Ovary (tissue), 9 donors: ENCODE results near the gene SPIN3. TPM values are rescaled to one million over a fixed set of nuclear protein-coding genes. Genes with fewer than 3 reads are reported as not detected.
"Not testable (repeated sequence)": the region's sequence is repeated elsewhere in the genome, so short reads cannot be mapped to it uniquely, and the experiment has no call there.

Source experiments
- DNase-seq, 5 donors: peaks; one replicate each; pipeline ENCODE4 v3.0.0-alpha.2; 2019 to 2020
- H3K27ac ChIP-seq, 2 donors: fragments of 200-600 bp; one replicate each; pipeline versions ENCODE4 v1.5.1 to v1.8.0; 2019 to 2022
- H3K27me3 ChIP-seq: fragments of 200-600 bp; one replicate; pipeline ENCODE4 v1.8.0; 2022
- H3K36me3 ChIP-seq: fragments of 200-600 bp; sonication (generic); one replicate; pipeline ENCODE4 v1.5.1; 2019
- H3K4me1 ChIP-seq: one replicate; pipeline ENCODE4 v1.8.1; 2013; ENCODE audit warnings: mild to moderate bottlenecking, moderate library complexity; ENCODE audit not compliant: insufficient read depth
- H3K4me3 ChIP-seq: fragments of 200-600 bp; sonication (generic); one replicate; pipeline ENCODE4 v1.5.1; 2017
- H3K9me3 ChIP-seq, 2 donors: fragments of 200-600 bp in 1 of 2; sonication (generic) in 1 of 2; one replicate each; pipeline versions ENCODE4 v1.5.1 to v1.8.1; 2013 to 2019; ENCODE audit warnings: mild to moderate bottlenecking in 1 of 2, moderate library complexity in 1 of 2
- EP300 ChIP-seq: sonication (generic); formaldehyde crosslinking; IDR thresholded peaks from one replicate; pipeline ENCODE4 v1.6.1; 2017; ENCODE audit warnings: antibody characterized with exemption
- POLR2A ChIP-seq: fragments of 450-650 bp; IDR thresholded peaks from one replicate; pipeline ENCODE4 v1.6.1; 2017; ENCODE audit warnings: antibody characterized with exemption, mild to moderate bottlenecking, moderate library complexity
- WGBS, 3 donors: extraction: QIAGEN DNeasy Blood & Tissue Kit in 1 of 3; methylation state at CpG; one replicate each; pipeline versions ENCODE4 v1.1.5 to v1.1.7; 2013 to 2017; 5-methylcytosine and 5-hydroxymethylcytosine counted together
- intact Hi-C, 4 donors: fragments of 100-400 bp; cut with DNase I; formaldehyde crosslinking; loops; one replicate each; pipeline versions ENCODE4 v1.11.0 to v1.15.1; 2022 to 2023
- polyA plus RNA-seq, 2 donors: library from polyadenylated mRNA; stranded (reverse); fragments of 200-250 nt in 1 of 2; fragments of 350-450 nt in 1 of 2; fragmentation: Illumina TruSeq in 1 of 2; extraction: RNeasy Lipid Tissue Mini Kit (QIAGEN cat#74804) in 1 of 2; gene quantifications; one replicate each; pipeline ENCODE4 v1.2.3, GENCODE V29; 2013 to 2014
- total RNA-seq, 7 donors: library from RNA; depleted of rRNA in 2 of 7; stranded (reverse); fragments of >200 nt in 2 of 7; fragmentation: NEBNext Ultra II Directional in 3 of 7; extraction: Animal tissue kit (Norgen Biotek cat#: 25700) in 3 of 7; gene quantifications; one replicate each; pipeline versions ENCODE4 v1.1.0 to v1.2.4, GENCODE V29; 2016 to 2023
- TF ChIP-seq, protein P1 (sequence below), 3 donors: fragments of 450-650 bp in 2 of 3; fragments of 200-600 bp in 1 of 3; IDR thresholded peaks; one replicate each; pipeline versions ENCODE4 v1.5.1 to v1.8.0; 2016 to 2022; ENCODE audit warnings: antibody characterized with exemption in 3 of 3, mild to moderate bottlenecking in 1 of 3
- donor health status: DM: no; HTN: no; CAD: no; lungs with moderate emphysema.
- donor health status: DM: no; HTN: no; CAD: no.
- donor health status: Bipolar disorder and iron deficiency.
- donor health status: DM: yes; HTN: yes; CAD: no.
- donor health status: DM: no; HTN: no; CAD: no.
- donor health status: DM: yes; HTN: yes; CAD: no.

SPIN3 gene
- total and polyA plus RNA-seq, 9 donors = 8.4 to 18.7 (median 13.8) TPM

DNA sequence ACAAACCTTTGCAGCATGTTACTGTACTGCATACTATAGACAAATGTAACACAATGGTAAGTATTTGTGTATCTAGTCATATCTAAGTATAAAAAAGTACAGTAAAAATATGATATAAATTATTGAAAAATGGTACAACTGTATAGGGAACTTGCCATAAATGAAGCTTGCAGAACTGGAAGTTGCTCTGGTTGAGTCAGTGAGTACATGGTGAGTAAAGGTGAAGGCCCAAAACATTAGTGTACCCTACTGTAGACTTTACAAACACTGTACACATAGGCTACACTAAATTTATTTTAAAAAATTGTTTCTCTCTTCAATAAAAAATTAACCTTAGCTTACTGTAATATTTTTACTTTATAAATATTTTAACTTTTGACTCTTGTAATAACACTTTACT is 25.8 kb downstream of the SPIN3 start:
- Histone ChIP-seq H3K27ac (no peak overlapping the region), H3K4me3 (no peak overlapping the region), H3K27me3 (no peaks in the 10 kb centered on the region), H3K36me3 (no peaks in the 10 kb centered on the region), H3K4me1 (no peaks in the 10 kb centered on the region), H3K9me3 (no peaks in the 10 kb centered on the region)
- TF ChIP-seq, protein P1, sequence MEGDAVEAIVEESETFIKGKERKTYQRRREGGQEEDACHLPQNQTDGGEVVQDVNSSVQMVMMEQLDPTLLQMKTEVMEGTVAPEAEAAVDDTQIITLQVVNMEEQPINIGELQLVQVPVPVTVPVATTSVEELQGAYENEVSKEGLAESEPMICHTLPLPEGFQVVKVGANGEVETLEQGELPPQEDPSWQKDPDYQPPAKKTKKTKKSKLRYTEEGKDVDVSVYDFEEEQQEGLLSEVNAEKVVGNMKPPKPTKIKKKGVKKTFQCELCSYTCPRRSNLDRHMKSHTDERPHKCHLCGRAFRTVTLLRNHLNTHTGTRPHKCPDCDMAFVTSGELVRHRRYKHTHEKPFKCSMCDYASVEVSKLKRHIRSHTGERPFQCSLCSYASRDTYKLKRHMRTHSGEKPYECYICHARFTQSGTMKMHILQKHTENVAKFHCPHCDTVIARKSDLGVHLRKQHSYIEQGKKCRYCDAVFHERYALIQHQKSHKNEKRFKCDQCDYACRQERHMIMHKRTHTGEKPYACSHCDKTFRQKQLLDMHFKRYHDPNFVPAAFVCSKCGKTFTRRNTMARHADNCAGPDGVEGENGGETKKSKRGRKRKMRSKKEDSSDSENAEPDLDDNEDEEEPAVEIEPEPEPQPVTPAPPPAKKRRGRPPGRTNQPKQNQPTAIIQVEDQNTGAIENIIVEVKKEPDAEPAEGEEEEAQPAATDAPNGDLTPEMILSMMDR (IDR thresholded peaks at IDR 0.05) = no peak
- TF ChIP-seq POLR2A = no peak
- no peak for TF ChIP-seq EP300
- no peak for DNase-seq
- intact Hi-C loops = no loop called here

DNA sequence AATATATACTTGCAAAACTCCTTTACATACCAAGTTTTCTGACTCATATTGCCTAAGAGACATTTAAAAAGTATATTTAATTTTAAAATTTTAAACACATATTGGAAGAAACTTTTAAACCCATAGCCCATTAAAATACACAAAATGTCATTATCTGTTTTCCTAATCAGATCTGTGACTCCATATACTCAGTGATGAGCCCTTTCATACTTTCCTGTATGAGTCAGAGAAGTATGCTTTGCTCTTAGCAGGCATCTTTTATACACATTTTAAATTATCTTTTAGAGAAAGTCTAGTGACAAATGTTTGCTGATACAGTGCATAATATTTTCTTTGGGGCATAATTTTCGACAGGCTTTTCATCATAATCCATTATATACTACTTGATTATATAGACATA is 26.4 kb downstream of the SPIN3 start:
- no peak overlapping the region for H3K27ac ChIP-seq
- TF ChIP-seq, protein P1 (IDR thresholded peaks at IDR 0.05) = no peak
- TF ChIP-seq EP300 = no peak
- TF ChIP-seq POLR2A = no peak
- intact Hi-C loops = no loop called here
- H3K9me3 ChIP-seq = no peaks in the 10 kb centered on the region
- no peaks in the 10 kb centered on the region for H3K27me3 ChIP-seq
- 64 to 70% (median 68%) methylated on average over 1 of the region's 1 CpG for WGBS, 3 donors
- no peak for DNase-seq
- no peaks in the 10 kb centered on the region for H3K36me3 ChIP-seq
- H3K4me1 ChIP-seq = no peaks in the 10 kb centered on the region
- no peak overlapping the region for H3K4me3 ChIP-seq

DNA sequence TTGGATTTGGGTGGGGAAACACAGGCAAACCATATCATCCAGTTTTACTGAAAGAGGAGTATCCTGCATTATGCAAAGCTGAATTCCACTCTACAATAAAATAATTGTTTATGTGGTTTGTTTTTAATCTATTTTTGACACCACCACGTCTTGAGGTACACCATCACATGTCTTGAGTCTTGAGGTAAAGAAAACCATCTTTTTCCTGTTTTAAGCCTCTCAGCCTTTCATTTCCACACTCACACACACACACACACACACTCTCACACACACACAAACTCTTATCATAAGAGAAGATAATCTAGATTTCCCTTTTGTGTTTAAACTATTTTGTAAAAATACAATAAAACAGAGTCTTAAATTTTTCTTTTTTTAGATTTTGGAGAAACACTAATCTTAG is 32.0 kb downstream of the SPIN3 start:
- no peak for TF ChIP-seq POLR2A
- TF ChIP-seq, protein P1 (IDR thresholded peaks at IDR 0.05) = no peak
- TF ChIP-seq EP300 = no peak
- Histone ChIP-seq H3K27ac (no peak overlapping the region), H3K4me1 (no peaks in the 10 kb centered on the region), H3K9me3 (no peaks in the 10 kb centered on the region), H3K4me3 (no peak overlapping the region), H3K27me3 (no peaks in the 10 kb centered on the region), H3K36me3 (no peaks in the 10 kb centered on the region)
- intact Hi-C loops = no loop called here
- WGBS, 3 donors = 47 to 52% (median 51%) methylated on average over 1 of the region's 1 CpG
- no peak for DNase-seq

DNA sequence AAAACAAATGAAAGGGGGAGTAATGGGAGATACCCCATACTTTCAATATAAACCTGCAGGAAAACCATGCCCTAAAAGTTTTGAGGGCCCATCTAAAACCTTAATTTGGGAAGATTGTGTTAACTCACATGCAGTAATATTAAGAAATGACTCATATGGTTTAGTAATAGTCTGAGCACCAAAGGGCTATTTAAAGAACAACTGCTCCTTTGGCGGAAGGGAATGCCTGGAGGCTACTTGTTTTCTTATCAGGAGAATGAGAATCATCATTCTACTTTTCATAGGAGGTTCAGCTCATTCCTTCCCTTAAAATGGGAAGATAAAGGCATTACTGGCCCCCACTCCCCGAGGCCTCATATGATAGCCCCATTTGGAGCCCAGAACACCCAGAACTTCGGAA is 47.6 kb downstream of the SPIN3 start:
- Histone ChIP-seq H3K36me3 (no peaks in the 10 kb centered on the region), H3K27ac (no peak overlapping the region), H3K4me1 (no peaks in the 10 kb centered on the region), H3K9me3 (no peaks in the 10 kb centered on the region), H3K27me3 (no peaks in the 10 kb centered on the region), H3K4me3 (no peak overlapping the region)
- WGBS, 3 donors = 73 to 75% (median 74%) methylated on average over 3 of the region's 3 CpGs
- intact Hi-C loops = no loop called here
- no peak for DNase-seq
- TF ChIP-seq, protein P1 (IDR thresholded peaks at IDR 0.05) = no peak
- no peak for TF ChIP-seq EP300
- TF ChIP-seq POLR2A = no peak

DNA sequence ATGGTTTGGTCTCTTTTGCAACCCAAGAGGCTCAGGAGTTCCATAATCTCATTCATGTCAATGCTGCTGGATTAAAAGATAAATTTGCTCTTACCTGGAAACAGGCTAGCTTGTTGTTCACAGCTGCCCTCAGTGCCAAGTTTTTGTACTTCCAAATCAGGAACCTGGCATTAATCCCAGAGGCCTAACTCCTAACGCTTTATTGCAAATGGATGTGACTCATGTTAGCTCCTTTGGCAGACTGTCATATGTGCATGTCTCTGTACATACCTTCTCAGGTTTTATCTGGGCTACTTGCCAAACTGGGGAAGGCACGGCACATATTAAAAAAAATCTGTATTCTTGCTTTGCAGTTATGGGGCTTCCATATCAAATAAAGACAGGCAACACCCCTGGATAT is 49.1 kb downstream of the SPIN3 start:
- 20 to 34% (median 32%) methylated on average over 2 of the region's 2 CpGs for WGBS, 3 donors
- H3K4me1 ChIP-seq, intact Hi-C loops, H3K4me3 ChIP-seq, H3K36me3 ChIP-seq, H3K9me3 ChIP-seq, H3K27me3 ChIP-seq, H3K27ac ChIP-seq, DNase-seq: not testable (repeated sequence)

DNA sequence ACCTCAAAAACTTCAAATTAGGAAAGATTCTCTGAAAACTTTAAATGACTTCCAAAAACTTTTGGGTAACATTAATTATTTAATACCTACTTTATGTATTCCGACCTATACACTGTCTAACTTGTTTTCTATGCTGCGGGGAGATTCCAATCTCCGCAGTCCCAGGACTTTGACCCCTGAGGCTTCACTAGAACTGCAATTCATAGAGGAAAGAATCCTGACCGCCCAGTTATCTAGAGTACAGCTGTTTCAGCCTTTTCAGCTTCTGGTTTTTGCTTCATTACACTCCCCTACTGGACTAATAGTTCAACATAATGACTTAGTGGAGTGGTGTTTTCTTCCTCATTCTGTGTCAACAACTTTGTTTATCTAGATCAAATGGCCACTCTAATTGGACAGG is 50.1 kb downstream of the SPIN3 start:
- intact Hi-C loops = not testable (repeated sequence)
- WGBS, 3 donors = 72 to 82% (median 74%) methylated on average over 4 of the region's 4 CpGs

More for the DNA sequence above, 50.1 kb downstream of the SPIN3 start:
- not testable (repeated sequence) for DNase-seq, H3K36me3 ChIP-seq, H3K27ac ChIP-seq, H3K4me1 ChIP-seq, H3K27me3 ChIP-seq, H3K9me3 ChIP-seq, H3K4me3 ChIP-seq
